Adrenal gland (tissue), 12 donors: ENCODE results near the gene KLHDC4. TPM values are rescaled to one million over a fixed set of nuclear protein-coding genes. Genes with fewer than 3 reads are reported as not detected.

ENCODE experiments used
- DNase-seq, 7 donors: peaks; one replicate each; pipeline ENCODE4 v3.0.0-alpha.2; 2019 to 2020
- H3K27ac ChIP-seq, 5 donors: fragments of 200-600 bp; sonication (generic) in 4 of 5; 1 replicate in 3 of 5; 2 replicates in 2 of 5; pipeline versions ENCODE4 v1.5.1 to v1.8.0; 2016 to 2020; ENCODE audit warnings: mild to moderate bottlenecking in 1 of 5
- H3K27me3 ChIP-seq: fragments of 200-600 bp; 2 replicates; pipeline ENCODE4 v1.8.0; 2021
- H3K36me3 ChIP-seq, 2 donors: fragments of 200-600 bp; replicated peaks in 1 of 2; 1 replicate in 1 of 2; 2 replicates in 1 of 2; pipeline versions ENCODE4 v1.5.1 to v1.8.0; 2018 to 2022
- H3K4me1 ChIP-seq, 2 donors: fragments of 200-600 bp; replicated peaks in 1 of 2; 1 replicate in 1 of 2; 2 replicates in 1 of 2; pipeline versions ENCODE4 v1.5.1 to v1.8.0; 2018 to 2021
- H3K4me3 ChIP-seq, 4 donors: fragments of 200-600 bp; sonication (generic) in 3 of 4; one replicate each; pipeline ENCODE4 v1.5.1; 2016 to 2018
- H3K9me3 ChIP-seq, 3 donors: fragments of 200-600 bp; sonication (generic) in 1 of 3; replicated peaks in 1 of 3; 1 replicate in 2 of 3; 2 replicates in 1 of 3; pipeline versions ENCODE4 v1.5.1 to v1.8.0; 2016 to 2021
- CTCF ChIP-seq, 6 experiments: fragments of 450-650 bp in 4 of 6; fragments of 200-600 bp in 2 of 6; sonication (generic) in 1 of 6; IDR thresholded peaks; 1 replicate in 5 of 6; 2 replicates in 1 of 6; pipeline versions ENCODE4 v1.5.1 to v1.8.0; 2016 to 2021; ENCODE audit warnings: antibody characterized with exemption in 6 of 6, mild to moderate bottlenecking in 2 of 6, moderate library complexity in 1 of 6
- POLR2A ChIP-seq, 2 donors: fragments of 450-650 bp; IDR thresholded peaks; one replicate each; pipeline ENCODE4 v1.6.1; 2017; ENCODE audit warnings: antibody characterized with exemption in 2 of 2, mild to moderate bottlenecking in 2 of 2, moderate library complexity in 1 of 2
- WGBS, 4 donors: extraction: QIAGEN DNeasy Blood & Tissue Kit in 2 of 4; methylation state at CpG; one replicate each; pipeline versions ENCODE4 v1.1.5 to v1.1.7; 2013 to 2017; 5-methylcytosine and 5-hydroxymethylcytosine counted together
- intact Hi-C, 2 donors: fragments of 100-400 bp; cut with DNase I; formaldehyde crosslinking; loops; one replicate each; pipeline versions ENCODE4 v1.14.1 to v1.15.0; 2022 to 2023
- polyA plus RNA-seq, 3 donors: library from polyadenylated mRNA; stranded (reverse); fragments of 200-250 nt in 2 of 3; fragments of 350-450 nt in 1 of 3; fragmentation: Illumina TruSeq in 1 of 3; extraction: RNeasy Lipid Tissue Mini Kit (QIAGEN cat#74804) in 1 of 3; gene quantifications; one replicate each; pipeline ENCODE4 v1.2.3, GENCODE V29; 2013 to 2014
- total RNA-seq, 9 donors: library from RNA; depleted of rRNA in 4 of 9; stranded (reverse); fragments of >200 nt in 4 of 9; fragments of 120-200 nt in 1 of 9; fragmentation: NEBNext Ultra II Directional in 1 of 9; extraction: Animal tissue kit (Norgen Biotek cat#: 25700) in 1 of 9; gene quantifications; one replicate each; pipeline versions ENCODE4 v1.1.0 to v1.2.4, GENCODE V29; 2013 to 2023
- donor health status: healthy with polysubstance abuse.
- donor health status: Bipolar disorder and iron deficiency.
- donor health status: DM: yes; HTN: yes; CAD: no.
- donor health status: DM: no; HTN: no; CAD: no.
- donor health status: DM: no; HTN: no; CAD: no.
- donor health status: DM: yes; HTN: yes; CAD: no.

Gene KLHDC4
- total and polyA plus RNA-seq, 12 donors: 15.4 to 94.0 (median 26.4) TPM

GRCh38 chr16:87784812-87785211 lies 19.0 kb upstream of the KLHDC4 start:
- no peaks in the 10 kb centered on the region for H3K4me1 ChIP-seq
- no peak for TF ChIP-seq CTCF (IDR thresholded peaks at IDR 0.05)
- no peak for TF ChIP-seq POLR2A (IDR thresholded peaks at IDR 0.05)
- no peak overlapping the region for H3K27ac ChIP-seq
- no peak overlapping the region for H3K4me3 ChIP-seq
- no peaks in the 10 kb centered on the region for H3K9me3 ChIP-seq
- intact Hi-C loops: no loop called here
- 38 to 48% (median 42%) methylated on average over 7 to 10 of the region's 10 CpGs for WGBS, 4 donors
- H3K36me3 ChIP-seq: no peaks in the 10 kb centered on the region
- peak in 6 of 7 donors; percentile 29 to 75 (median 64) for DNase-seq
- H3K27me3 ChIP-seq: no peaks in the 10 kb centered on the region

GRCh38 chr16:87782033-87782432 lies 16.2 kb upstream of the KLHDC4 start:
- H3K27me3 ChIP-seq: no peaks in the 10 kb centered on the region
- H3K4me3 ChIP-seq: no peak overlapping the region
- TF ChIP-seq CTCF (IDR thresholded peaks at IDR 0.05): no peak
- no peak for TF ChIP-seq POLR2A (IDR thresholded peaks at IDR 0.05)
- no peak for DNase-seq
- H3K36me3 ChIP-seq: no peaks in the 10 kb centered on the region
- no peak overlapping the region for H3K27ac ChIP-seq
- no peaks in the 10 kb centered on the region for H3K9me3 ChIP-seq
- intact Hi-C loops: no loop called here
- WGBS, 4 donors: 81 to 87% (median 84%) methylated on average over 4 of the region's 4 CpGs
- peaks cover 0 to 7% of the 10 kb centered on the region in 2 donors for H3K4me1 ChIP-seq

GRCh38 chr16:87780385-87780989 lies 14.7 kb upstream of the KLHDC4 start:
- DNase-seq: peak in 6 of 7 donors; percentile 27 to 62 (median 40)
- 71 to 77% (median 75%) methylated on average over 8 to 10 of the region's 10 CpGs for WGBS, 4 donors
- H3K27me3 ChIP-seq: no peaks in the 10 kb centered on the region
- no peak for TF ChIP-seq CTCF (IDR thresholded peaks at IDR 0.05)
- TF ChIP-seq POLR2A (IDR thresholded peaks at IDR 0.05): no peak
- H3K36me3 ChIP-seq: no peaks in the 10 kb centered on the region
- H3K4me1 ChIP-seq: peaks cover 0 to 7% of the 10 kb centered on the region in 2 donors
- intact Hi-C loops: no loop called here
- no peak overlapping the region for H3K4me3 ChIP-seq
- peak overlapping the region in 1 of 5 donors; percentile 30 for H3K27ac ChIP-seq
- no peaks in the 10 kb centered on the region for H3K9me3 ChIP-seq

GRCh38 chr16:87778830-87779579 lies 13.2 kb upstream of the KLHDC4 start:
- no peak overlapping the region for H3K27ac ChIP-seq
- no peak overlapping the region for H3K4me3 ChIP-seq
- no peaks in the 10 kb centered on the region for H3K9me3 ChIP-seq
- TF ChIP-seq CTCF (IDR thresholded peaks at IDR 0.05) (peak; percentile 94 to 99 (median 98)), POLR2A (IDR thresholded peaks at IDR 0.05) (no peak)
- H3K36me3 ChIP-seq: no peaks in the 10 kb centered on the region
- no peaks in the 10 kb centered on the region for H3K27me3 ChIP-seq
- intact Hi-C loops: loop anchor here (1.0 to 10.0 kb wide), 3 partner anchors 92 to 126 kb away; no protein-coding TSS in a partner anchor
- WGBS, 4 donors: 20 to 65% (median 28%) methylated on average over 5 to 41 of the region's 41 CpGs
- peaks cover 0 to 7% of the 10 kb centered on the region in 2 donors for H3K4me1 ChIP-seq
- DNase-seq: peak; percentile 84 to 96 (median 86)
